ENCODE measurements around the gene RIMBP2.

GRCh38 chr12:130493951-130494350 lies 222.1 kb downstream of the RIMBP2 start:
- TF ChIP-seq, protein P1, sequence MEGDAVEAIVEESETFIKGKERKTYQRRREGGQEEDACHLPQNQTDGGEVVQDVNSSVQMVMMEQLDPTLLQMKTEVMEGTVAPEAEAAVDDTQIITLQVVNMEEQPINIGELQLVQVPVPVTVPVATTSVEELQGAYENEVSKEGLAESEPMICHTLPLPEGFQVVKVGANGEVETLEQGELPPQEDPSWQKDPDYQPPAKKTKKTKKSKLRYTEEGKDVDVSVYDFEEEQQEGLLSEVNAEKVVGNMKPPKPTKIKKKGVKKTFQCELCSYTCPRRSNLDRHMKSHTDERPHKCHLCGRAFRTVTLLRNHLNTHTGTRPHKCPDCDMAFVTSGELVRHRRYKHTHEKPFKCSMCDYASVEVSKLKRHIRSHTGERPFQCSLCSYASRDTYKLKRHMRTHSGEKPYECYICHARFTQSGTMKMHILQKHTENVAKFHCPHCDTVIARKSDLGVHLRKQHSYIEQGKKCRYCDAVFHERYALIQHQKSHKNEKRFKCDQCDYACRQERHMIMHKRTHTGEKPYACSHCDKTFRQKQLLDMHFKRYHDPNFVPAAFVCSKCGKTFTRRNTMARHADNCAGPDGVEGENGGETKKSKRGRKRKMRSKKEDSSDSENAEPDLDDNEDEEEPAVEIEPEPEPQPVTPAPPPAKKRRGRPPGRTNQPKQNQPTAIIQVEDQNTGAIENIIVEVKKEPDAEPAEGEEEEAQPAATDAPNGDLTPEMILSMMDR (IDR thresholded peaks at IDR 0.05; ENCODE audit: low read depth, low read length): no peak
- TF ChIP-seq EZH2phosphoT487 (IDR thresholded peaks at IDR 0.05; ENCODE audit: low read depth): no peak

All from OCI-LY3 (cell line).